ENCODE results near the gene SYNE2. TPM values are rescaled to one million over a fixed set of nuclear protein-coding genes. Genes with fewer than 3 reads are reported as not detected.
"Not testable (repeated sequence)": the region's sequence is repeated elsewhere in the genome, so short reads cannot be mapped to it uniquely, and the experiment has no call there.

SYNE2 gene
- total and polyA plus RNA-seq, 9 donors = 65.1 to 262 (median 180) TPM

DNA sequence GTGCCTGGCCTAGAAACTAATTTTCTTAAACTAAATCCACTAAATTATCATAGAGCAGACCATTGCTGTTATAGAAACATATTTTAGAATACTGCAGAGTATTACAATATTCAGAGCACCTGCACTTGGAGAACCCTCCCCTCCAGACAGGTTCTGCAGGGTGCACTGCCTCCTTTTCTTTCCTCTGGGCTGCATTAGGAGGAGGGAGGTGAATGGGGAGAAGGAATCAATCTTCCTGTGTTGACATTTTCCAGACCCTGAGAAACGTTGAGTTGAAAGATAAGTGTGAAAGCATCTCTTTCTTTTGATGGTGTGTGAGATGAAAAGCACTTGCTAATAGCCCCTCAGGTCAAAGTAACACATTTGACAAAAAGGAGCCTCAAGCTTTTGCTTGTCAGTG lies 7.3 kb downstream of the SYNE2 start:
- Histone ChIP-seq H3K36me3 (no peaks in the 10 kb centered on the region), H3K4me3 (no peak overlapping the region), H3K4me1 (ENCODE audit: insufficient read depth) (peaks cover 4% of the 10 kb centered on the region), H3K27me3 (no peaks in the 10 kb centered on the region), H3K27ac (no peak overlapping the region), H3K9me3 (no peaks in the 10 kb centered on the region)
- no peak for DNase-seq
- 6 to 23% (median 19%) methylated on average over 1 of the region's 1 CpG for WGBS, 3 donors
- intact Hi-C loops (cut with DNase I) = no loop called here
- TF ChIP-seq, protein P1, sequence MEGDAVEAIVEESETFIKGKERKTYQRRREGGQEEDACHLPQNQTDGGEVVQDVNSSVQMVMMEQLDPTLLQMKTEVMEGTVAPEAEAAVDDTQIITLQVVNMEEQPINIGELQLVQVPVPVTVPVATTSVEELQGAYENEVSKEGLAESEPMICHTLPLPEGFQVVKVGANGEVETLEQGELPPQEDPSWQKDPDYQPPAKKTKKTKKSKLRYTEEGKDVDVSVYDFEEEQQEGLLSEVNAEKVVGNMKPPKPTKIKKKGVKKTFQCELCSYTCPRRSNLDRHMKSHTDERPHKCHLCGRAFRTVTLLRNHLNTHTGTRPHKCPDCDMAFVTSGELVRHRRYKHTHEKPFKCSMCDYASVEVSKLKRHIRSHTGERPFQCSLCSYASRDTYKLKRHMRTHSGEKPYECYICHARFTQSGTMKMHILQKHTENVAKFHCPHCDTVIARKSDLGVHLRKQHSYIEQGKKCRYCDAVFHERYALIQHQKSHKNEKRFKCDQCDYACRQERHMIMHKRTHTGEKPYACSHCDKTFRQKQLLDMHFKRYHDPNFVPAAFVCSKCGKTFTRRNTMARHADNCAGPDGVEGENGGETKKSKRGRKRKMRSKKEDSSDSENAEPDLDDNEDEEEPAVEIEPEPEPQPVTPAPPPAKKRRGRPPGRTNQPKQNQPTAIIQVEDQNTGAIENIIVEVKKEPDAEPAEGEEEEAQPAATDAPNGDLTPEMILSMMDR (IDR thresholded peaks at IDR 0.05) = no peak
- TF ChIP-seq EP300 (IDR thresholded peaks at IDR 0.05) (no peak), POLR2A (IDR thresholded peaks at IDR 0.05) (no peak)

DNA sequence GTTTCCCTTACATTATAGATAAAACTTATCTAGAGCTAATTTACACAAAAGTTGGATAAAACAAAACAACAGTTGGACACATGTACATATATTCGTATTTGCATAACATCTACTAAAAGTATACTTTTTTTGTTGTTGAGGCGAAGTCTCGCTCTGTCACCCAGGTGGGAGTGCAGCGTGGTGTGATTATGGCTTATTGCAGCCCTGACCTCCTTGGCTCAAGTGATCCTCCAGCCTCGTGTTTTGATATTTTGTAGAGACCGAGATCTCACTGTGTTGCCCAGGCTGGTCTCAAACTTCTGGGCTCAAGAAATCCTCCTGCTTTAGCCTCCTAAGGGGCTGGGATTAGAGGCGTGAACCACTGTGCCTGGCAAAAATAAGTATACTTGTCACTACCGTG lies 9.4 kb downstream of the SYNE2 start:
- no peak for DNase-seq
- H3K27ac ChIP-seq = no peak overlapping the region
- no peaks in the 10 kb centered on the region for H3K36me3 ChIP-seq
- TF ChIP-seq EP300 (IDR thresholded peaks at IDR 0.05) (no peak), POLR2A (IDR thresholded peaks at IDR 0.05) (no peak)
- TF ChIP-seq, protein P1 (IDR thresholded peaks at IDR 0.05) = no peak
- no peak overlapping the region for H3K4me3 ChIP-seq
- H3K9me3 ChIP-seq = no peaks in the 10 kb centered on the region
- 84 to 85% (median 85%) methylated on average over 8 of the region's 8 CpGs for WGBS, 3 donors
- H3K4me1 ChIP-seq (ENCODE audit: insufficient read depth) = peaks cover 6% of the 10 kb centered on the region
- intact Hi-C loops (cut with DNase I) = no loop called here
- H3K27me3 ChIP-seq = no peaks in the 10 kb centered on the region

DNA sequence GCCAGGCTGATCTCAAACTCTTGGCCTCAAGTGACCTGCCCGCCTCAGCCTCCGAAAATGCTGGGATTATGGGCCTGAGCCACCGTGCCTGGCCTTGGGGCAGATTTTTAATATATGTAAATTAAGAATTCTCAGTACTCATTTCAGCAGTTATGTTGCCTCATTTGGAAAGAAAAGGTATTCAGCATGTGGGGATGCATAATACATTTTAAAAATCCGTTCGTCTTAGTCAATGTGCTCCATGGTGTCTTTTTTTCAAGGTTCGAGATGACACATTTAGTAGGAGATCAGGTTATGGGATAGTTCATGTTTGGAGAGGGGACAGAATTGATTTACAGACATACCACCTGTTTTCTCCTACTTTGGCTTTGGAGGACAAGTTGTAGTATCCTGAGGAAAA lies 10.2 kb downstream of the SYNE2 start:
- DNase-seq = no peak
- Histone ChIP-seq H3K4me1 (ENCODE audit: insufficient read depth) (peaks cover 6% of the 10 kb centered on the region), H3K36me3 (no peaks in the 10 kb centered on the region), H3K27ac (no peak overlapping the region), H3K4me3 (no peak overlapping the region), H3K9me3 (no peaks in the 10 kb centered on the region), H3K27me3 (no peaks in the 10 kb centered on the region)
- intact Hi-C loops (cut with DNase I) = no loop called here
- 92 to 96% (median 94%) methylated on average over 6 of the region's 6 CpGs for WGBS, 3 donors
- TF ChIP-seq, protein P1 (IDR thresholded peaks at IDR 0.05) = no peak
- TF ChIP-seq EP300 (IDR thresholded peaks at IDR 0.05) (no peak), POLR2A (IDR thresholded peaks at IDR 0.05) (no peak)

DNA sequence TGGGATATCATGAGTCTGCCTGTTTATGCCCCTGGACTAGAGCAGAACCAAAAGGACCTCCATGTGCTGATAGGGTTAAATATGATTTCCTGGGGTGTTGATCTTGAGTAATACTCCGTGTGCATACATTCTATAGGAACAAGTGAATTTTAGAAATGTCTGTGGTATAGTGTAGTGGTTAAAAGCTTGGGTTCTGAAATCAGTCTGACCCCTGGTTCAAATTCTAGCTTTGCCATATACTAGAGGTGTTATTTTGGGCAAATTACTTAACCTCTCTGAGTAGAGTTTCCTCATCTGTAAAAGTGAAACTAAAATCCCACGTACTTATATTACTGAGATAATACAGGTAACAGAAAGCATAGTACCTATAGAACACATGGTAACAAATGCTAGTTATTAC lies 12.0 kb downstream of the SYNE2 start:
- WGBS, 3 donors = 0 to 19% (median 5%) methylated on average over 1 of the region's 2 CpGs
- H3K36me3 ChIP-seq; intact Hi-C loops (cut with DNase I); H3K9me3 ChIP-seq; H3K27me3 ChIP-seq; H3K4me1 ChIP-seq (ENCODE audit: insufficient read depth); DNase-seq: not testable (repeated sequence)
- peak overlapping the region; percentile 7 for H3K4me3 ChIP-seq
- peak overlapping the region in 1 of 2 donors; percentile 38 for H3K27ac ChIP-seq

DNA sequence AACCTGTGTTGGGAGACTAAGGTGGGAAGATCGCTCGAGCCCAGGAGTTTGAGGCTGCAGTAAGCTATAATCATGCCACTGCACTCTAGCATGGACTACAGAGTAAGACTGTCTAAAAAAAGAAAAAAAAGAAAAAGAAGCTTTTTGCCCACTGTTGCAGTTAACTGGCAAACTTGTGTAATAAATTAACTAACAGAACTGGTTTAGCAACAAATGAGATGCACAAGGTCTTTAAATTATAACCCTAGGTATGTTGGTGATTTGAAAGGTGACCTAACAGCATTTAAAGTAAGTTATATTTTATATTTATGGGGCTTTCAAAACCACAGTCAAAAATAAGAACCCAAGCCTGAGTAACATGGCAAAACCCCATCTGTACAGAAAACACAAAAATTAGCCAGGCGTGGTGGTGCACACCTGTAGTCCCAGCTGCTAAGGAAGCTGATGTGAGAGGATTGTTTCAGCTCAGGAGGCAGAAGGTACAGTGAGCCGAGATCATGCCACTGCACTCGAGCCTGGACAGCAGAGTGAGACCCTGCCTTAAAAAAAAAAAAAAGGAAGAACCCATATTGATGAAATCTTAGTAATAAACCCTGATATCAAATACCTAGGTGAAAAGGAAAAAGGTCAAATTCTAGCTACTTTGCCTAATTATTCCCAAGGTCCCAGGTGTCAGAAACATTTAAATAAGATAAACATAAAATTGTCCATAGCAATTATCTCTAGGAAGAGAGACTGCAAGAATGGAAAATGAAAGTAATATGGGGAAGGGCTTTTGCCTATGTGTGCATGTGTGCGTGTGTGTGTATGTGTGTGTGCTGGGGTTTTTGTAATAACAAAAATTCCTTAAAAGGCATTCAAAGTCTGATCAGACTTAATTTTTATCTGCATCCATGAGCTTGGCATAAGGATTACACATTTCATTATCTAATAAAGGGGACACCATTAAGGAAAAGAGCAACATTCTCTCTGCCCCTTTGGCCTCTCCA lies 15.4 kb downstream of the SYNE2 start:
- peak overlapping the region in 1 of 2 donors; percentile 32 for H3K27ac ChIP-seq
- no peaks in the 10 kb centered on the region for H3K9me3 ChIP-seq
- no peak overlapping the region for H3K4me3 ChIP-seq
- no peaks in the 10 kb centered on the region for H3K36me3 ChIP-seq
- intact Hi-C loops (cut with DNase I) = no loop called here
- TF ChIP-seq EP300 (IDR thresholded peaks at IDR 0.05) = no peak
- TF ChIP-seq POLR2A (IDR thresholded peaks at IDR 0.05) = no peak
- TF ChIP-seq, protein P1 (IDR thresholded peaks at IDR 0.05) = no peak
- peaks cover 10% of the 10 kb centered on the region for H3K4me1 ChIP-seq (ENCODE audit: insufficient read depth)
- DNase-seq = peak in 1 of 5 donors; percentile 44
- 63 to 75% (median 67%) methylated on average over 6 of the region's 6 CpGs for WGBS, 3 donors
- no peaks in the 10 kb centered on the region for H3K27me3 ChIP-seq

DNA sequence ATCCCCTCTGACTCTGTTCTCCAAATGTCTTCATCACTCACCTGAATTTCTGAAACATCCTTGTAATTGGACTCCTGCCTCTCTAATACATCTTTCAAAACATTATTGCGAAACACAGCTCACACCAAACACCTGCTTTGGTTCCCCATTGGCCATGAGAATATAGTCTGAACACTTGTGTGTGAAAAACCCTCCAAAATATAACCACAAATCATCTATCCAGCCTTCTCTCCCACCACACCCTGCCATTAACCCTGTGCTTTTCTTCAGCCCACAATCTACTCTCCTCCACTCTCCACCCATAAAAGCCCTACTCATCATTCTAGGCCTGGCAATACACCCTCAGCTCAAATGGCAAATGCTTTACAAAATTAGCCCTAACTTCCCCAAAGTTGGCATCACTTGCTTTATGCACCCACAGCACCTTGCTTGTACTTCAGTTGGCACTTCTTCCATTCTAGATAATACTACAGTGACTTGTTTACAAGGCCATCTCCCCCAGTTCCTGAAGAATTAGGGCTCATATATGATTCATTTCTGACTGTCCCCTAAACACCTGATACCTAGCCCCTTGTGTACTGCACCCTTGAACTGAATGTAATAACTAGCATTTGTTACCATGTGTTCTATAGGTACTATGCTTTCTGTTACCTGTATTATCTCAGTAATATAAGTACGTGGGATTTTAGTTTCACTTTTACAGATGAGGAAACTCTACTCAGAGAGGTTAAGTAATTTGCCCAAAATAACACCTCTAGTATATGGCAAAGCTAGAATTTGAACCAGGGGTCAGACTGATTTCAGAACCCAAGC lies 17.3 kb downstream of the SYNE2 start:
- H3K4me1 ChIP-seq (ENCODE audit: insufficient read depth) = peaks cover 21% of the 10 kb centered on the region
- H3K27me3 ChIP-seq; intact Hi-C loops (cut with DNase I); H3K4me3 ChIP-seq; H3K27ac ChIP-seq; H3K9me3 ChIP-seq; DNase-seq; H3K36me3 ChIP-seq: not testable (repeated sequence)
- 96 to 98% (median 97%) methylated on average over 1 of the region's 2 CpGs for WGBS, 3 donors

DNA sequence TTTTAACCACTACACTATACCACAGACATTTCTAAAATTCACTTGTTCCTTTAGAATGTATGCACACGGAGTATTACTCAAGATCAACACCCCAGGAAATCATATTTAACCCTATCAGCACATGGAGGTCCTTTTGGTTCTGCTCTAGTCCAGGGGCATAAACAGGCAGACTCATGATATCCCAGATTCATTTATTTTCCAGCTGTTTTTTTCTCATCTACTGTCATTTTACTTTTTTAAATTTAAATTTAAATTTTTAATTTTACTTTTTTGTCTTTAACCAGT lies 17.9 kb downstream of the SYNE2 start:
- H3K36me3 ChIP-seq = not testable (repeated sequence)

More for the DNA sequence above, 17.9 kb downstream of the SYNE2 start:
- H3K4me3 ChIP-seq; intact Hi-C loops (cut with DNase I); H3K27me3 ChIP-seq; H3K27ac ChIP-seq; DNase-seq; H3K9me3 ChIP-seq: not testable (repeated sequence)
- H3K4me1 ChIP-seq (ENCODE audit: insufficient read depth) = peaks cover 22% of the 10 kb centered on the region
- WGBS, 3 donors = 0 to 22% (median 8%) methylated on average over 1 of the region's 1 CpG
